Right lobe of liver (tissue), 6 donors: Measurements from ENCODE around the gene ZDHHC14. TPM values are rescaled to one million over a fixed set of nuclear protein-coding genes. Genes with fewer than 3 reads are reported as not detected.

Source experiments
- ATAC-seq, 4 donors: fragments of 200-7000 bp; cut with Tn5 transposase; one replicate each; pipeline ENCODE4 v1.9.1; 2020; ENCODE audit warnings: mild to moderate bottlenecking in 4 of 4, moderate library complexity in 4 of 4
- DNase-seq, 3 donors: peaks; one replicate each; pipeline ENCODE4 v3.0.0-alpha.2; 2020
- H3K27ac ChIP-seq, 3 donors: fragments of 200-600 bp; one replicate each; pipeline ENCODE4 v1.8.0; 2022
- H3K27me3 ChIP-seq, 2 donors: fragments of 200-600 bp; one replicate each; pipeline ENCODE4 v1.8.0; 2022
- H3K36me3 ChIP-seq, 4 donors: fragments of 200-600 bp; sonication (generic) in 1 of 4; one replicate each; pipeline versions ENCODE4 v1.5.1 to v1.8.0; 2017 to 2022; ENCODE audit warnings: control low read depth in 1 of 4
- H3K4me1 ChIP-seq, 4 donors: fragments of 200-600 bp; sonication (generic) in 1 of 4; one replicate each; pipeline versions ENCODE4 v1.5.1 to v1.8.0; 2017 to 2022; ENCODE audit warnings: control low read depth in 1 of 4
- H3K4me3 ChIP-seq, 3 donors: fragments of 200-600 bp; one replicate each; pipeline ENCODE4 v1.8.0; 2022
- H3K9me3 ChIP-seq, 4 donors: fragments of 200-600 bp; sonication (generic) in 1 of 4; one replicate each; pipeline versions ENCODE4 v1.5.1 to v1.8.0; 2017 to 2022; ENCODE audit warnings: control low read depth in 1 of 4
- POLR2A ChIP-seq: fragments of 450-650 bp; IDR thresholded peaks from one replicate; pipeline ENCODE4 v1.6.1; 2017; ENCODE audit warnings: antibody characterized with exemption, mild to moderate bottlenecking
- WGBS: methylation state at CpG from one replicate; pipeline ENCODE4 v1.1.6; 2018; ENCODE audit warnings: low coverage, low lambda C conversion rate; ENCODE audit not compliant: insufficient coverage; ENCODE audit errors: missing lambda C conversion rate; 5-methylcytosine and 5-hydroxymethylcytosine counted together
- intact Hi-C, 2 donors: fragments of 100-400 bp; cut with DNase I; formaldehyde crosslinking; loops; one replicate each; pipeline versions ENCODE4 v1.11.2 to v1.14.1; 2022
- total RNA-seq, 6 experiments: library from RNA; depleted of rRNA in 2 of 6; stranded (reverse); fragments of >200 nt in 2 of 6; fragmentation: NEBNext Ultra II Directional in 3 of 6; extraction: Animal tissue kit (Norgen Biotek cat#: 25700) in 3 of 6; gene quantifications; one replicate each; pipeline versions ENCODE4 v1.1.0 to v1.2.4, GENCODE V29; 2016 to 2023
- TF ChIP-seq, protein P1 (sequence below), 4 donors: fragments of 200-600 bp in 3 of 4; fragments of 450-650 bp in 1 of 4; IDR thresholded peaks; one replicate each; pipeline versions ENCODE4 v1.5.1 to v1.8.0; 2016 to 2022; ENCODE audit warnings: antibody characterized with exemption in 4 of 4, mild to moderate bottlenecking in 2 of 4
- donor health status: DM: no; HTN: yes; CAD: no.
- donor health status: DM: no; HTN: no; CAD: no.
- donor health status: DM: no; HTN: no; CAD: no.
- donor health status: DM: no; HTN: yes; CAD: no.
- donor health status: DM: no; HTN: yes; CAD: no.

Gene ZDHHC14
- total RNA-seq, 6 experiments from 2014 or later, result 7.3 to 13.0 (median 10.3) TPM

- Histone ChIP-seq H3K4me3 (no peak overlapping the region), H3K36me3 (no peaks in the 10 kb centered on the region), H3K9me3 (no peaks in the 10 kb centered on the region), H3K27me3 (no peaks in the 10 kb centered on the region), H3K4me1 (peaks cover 0 to 52% (median 20%) of the 10 kb centered on the region in 4 donors), H3K27ac (peak overlapping the region in 2 of 3 donors; percentile 41 to 72)
- peak in 3 of 4 donors; percentile 20 to 23 (median 22) for ATAC-seq
- 57% methylated on average over 4 of the region's 5 CpGs for WGBS
- TF ChIP-seq, protein P1, sequence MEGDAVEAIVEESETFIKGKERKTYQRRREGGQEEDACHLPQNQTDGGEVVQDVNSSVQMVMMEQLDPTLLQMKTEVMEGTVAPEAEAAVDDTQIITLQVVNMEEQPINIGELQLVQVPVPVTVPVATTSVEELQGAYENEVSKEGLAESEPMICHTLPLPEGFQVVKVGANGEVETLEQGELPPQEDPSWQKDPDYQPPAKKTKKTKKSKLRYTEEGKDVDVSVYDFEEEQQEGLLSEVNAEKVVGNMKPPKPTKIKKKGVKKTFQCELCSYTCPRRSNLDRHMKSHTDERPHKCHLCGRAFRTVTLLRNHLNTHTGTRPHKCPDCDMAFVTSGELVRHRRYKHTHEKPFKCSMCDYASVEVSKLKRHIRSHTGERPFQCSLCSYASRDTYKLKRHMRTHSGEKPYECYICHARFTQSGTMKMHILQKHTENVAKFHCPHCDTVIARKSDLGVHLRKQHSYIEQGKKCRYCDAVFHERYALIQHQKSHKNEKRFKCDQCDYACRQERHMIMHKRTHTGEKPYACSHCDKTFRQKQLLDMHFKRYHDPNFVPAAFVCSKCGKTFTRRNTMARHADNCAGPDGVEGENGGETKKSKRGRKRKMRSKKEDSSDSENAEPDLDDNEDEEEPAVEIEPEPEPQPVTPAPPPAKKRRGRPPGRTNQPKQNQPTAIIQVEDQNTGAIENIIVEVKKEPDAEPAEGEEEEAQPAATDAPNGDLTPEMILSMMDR (IDR thresholded peaks at IDR 0.05), result no peak
- TF ChIP-seq POLR2A, result no peak
- DNase-seq, result no peak
- intact Hi-C loops, result no loop called here
Measured at GRCh38 chr6:157525918-157526425, 145.0 kb downstream of the ZDHHC14 start.

DNA sequence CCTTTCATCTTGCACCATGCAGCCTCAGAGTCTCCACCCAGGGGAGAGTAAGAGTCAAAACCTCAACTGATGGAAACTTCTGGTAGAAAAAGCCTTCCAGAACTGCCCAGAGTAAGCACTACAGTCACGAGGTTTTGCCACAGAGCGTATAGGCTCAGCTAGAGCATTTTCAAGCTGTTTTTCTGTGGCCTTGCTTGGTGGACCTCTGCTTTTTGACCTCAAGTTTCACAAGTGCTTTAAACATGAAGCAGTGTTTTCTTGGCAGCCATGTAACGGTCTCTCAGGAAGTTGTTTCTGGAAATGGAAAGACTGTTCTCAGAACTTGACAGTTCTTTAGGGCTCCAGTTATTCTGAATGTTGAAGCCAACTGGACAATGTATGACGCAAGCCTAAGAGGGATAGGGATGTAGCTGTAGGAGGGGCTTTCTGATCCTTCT, 146.5 kb downstream of the ZDHHC14 start:
- intact Hi-C loops, result no loop called here
- DNase-seq, result peak in 1 of 3 donors; percentile 61
- Histone ChIP-seq H3K4me3 (no peak overlapping the region), H3K27me3 (no peaks in the 10 kb centered on the region), H3K4me1 (peaks cover 0 to 65% (median 26%) of the 10 kb centered on the region in 4 donors), H3K27ac (peak overlapping the region; percentile 16 to 72 (median 59)), H3K9me3 (no peaks in the 10 kb centered on the region), H3K36me3 (no peaks in the 10 kb centered on the region)
- peak in 3 of 4 donors; percentile 13 to 42 (median 32) for ATAC-seq
- TF ChIP-seq, protein P1 (IDR thresholded peaks at IDR 0.05), result no peak
- TF ChIP-seq POLR2A, result no peak
- WGBS, result 17% methylated on average over 4 of the region's 4 CpGs

- intact Hi-C loops, result no loop called here
- no peak overlapping the region for H3K4me3 ChIP-seq
- H3K9me3 ChIP-seq, result no peaks in the 10 kb centered on the region
- H3K36me3 ChIP-seq, result no peaks in the 10 kb centered on the region
- WGBS, result 34% methylated on average over 5 of the region's 5 CpGs
- peaks cover 0 to 65% (median 26%) of the 10 kb centered on the region in 4 donors for H3K4me1 ChIP-seq
- H3K27ac ChIP-seq, result peak overlapping the region in 2 of 3 donors; percentile 83 to 86
- peak in 1 of 4 donors; percentile 2 for ATAC-seq
- H3K27me3 ChIP-seq, result no peaks in the 10 kb centered on the region
- DNase-seq, result no peak
- TF ChIP-seq POLR2A, result no peak
- TF ChIP-seq, protein P1 (IDR thresholded peaks at IDR 0.05), result no peak
Measured at GRCh38 chr6:157528931-157529653, 148.1 kb downstream of the ZDHHC14 start.

DNA sequence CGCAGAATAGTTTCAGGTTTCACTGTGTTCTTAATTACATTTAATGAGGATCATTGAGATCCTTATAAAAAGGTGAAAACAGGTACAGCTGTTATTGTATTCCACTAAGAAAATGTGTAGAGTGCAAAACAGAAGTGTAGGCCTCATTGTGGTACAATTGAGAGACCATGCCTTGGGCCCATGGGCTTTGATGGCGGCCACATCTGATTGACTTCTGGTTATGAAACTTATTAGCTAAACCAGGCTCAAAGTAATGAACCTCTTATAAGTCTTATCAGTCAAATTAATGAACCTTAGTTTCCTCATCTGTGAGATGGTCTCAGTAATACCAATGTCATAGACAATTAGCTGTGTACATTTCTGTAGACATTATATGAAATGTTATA, 148.7 kb downstream of the ZDHHC14 start:
- 94% methylated on average over 2 of the region's 2 CpGs for WGBS
- no peaks in the 10 kb centered on the region for H3K36me3 ChIP-seq
- H3K4me3 ChIP-seq, result no peak overlapping the region
- no peaks in the 10 kb centered on the region for H3K9me3 ChIP-seq
- no peaks in the 10 kb centered on the region for H3K27me3 ChIP-seq
- H3K27ac ChIP-seq, result peak overlapping the region in 2 of 3 donors; percentile 83 to 86
- DNase-seq (no peak), ATAC-seq (no peak)
- no peak for TF ChIP-seq POLR2A
- TF ChIP-seq, protein P1 (IDR thresholded peaks at IDR 0.05), result no peak
- peaks cover 0 to 65% (median 26%) of the 10 kb centered on the region in 4 donors for H3K4me1 ChIP-seq
- intact Hi-C loops, result no loop called here
